Measurements from ENCODE around the gene ATXN1.

GRCh38 chr6:16535564-16535963, 225.7 kb downstream of the ATXN1 start:
- TF ChIP-seq CTCF (IDR thresholded peaks at IDR 0.05; ENCODE audit: poor library complexity, severe bottlenecking) (no peak), REST (IDR thresholded peaks at IDR 0.05; ENCODE audit: borderline replicate concordance) (no peak), POLR2AphosphoS5 (IDR thresholded peaks at IDR 0.05) (no peak), TAF1 (IDR thresholded peaks at IDR 0.05; ENCODE audit: low read depth) (no peak), EP300 (conservative IDR thresholded peaks at IDR 0.05; ENCODE audit: poor library complexity, severe bottlenecking) (no peak), EZH2 (IDR thresholded peaks at IDR 0.05; ENCODE audit: borderline replicate concordance, insufficient read depth, low read length, poor library complexity, severe bottlenecking) (no peak), SMC3 (conservative IDR thresholded peaks at IDR 0.05; ENCODE audit: poor library complexity) (no peak), RAD21 (conservative IDR thresholded peaks at IDR 0.05) (no peak), MXI1 (conservative IDR thresholded peaks at IDR 0.05; ENCODE audit: poor library complexity, severe bottlenecking) (no peak)

Measured in neural cell (in vitro differentiated cells).